ENCODE measurements around the gene ASIC4.
A peak's percentile ranks its signal among the peaks of the same experiment; 100 is the strongest.

ASIC4 gene, protein sequence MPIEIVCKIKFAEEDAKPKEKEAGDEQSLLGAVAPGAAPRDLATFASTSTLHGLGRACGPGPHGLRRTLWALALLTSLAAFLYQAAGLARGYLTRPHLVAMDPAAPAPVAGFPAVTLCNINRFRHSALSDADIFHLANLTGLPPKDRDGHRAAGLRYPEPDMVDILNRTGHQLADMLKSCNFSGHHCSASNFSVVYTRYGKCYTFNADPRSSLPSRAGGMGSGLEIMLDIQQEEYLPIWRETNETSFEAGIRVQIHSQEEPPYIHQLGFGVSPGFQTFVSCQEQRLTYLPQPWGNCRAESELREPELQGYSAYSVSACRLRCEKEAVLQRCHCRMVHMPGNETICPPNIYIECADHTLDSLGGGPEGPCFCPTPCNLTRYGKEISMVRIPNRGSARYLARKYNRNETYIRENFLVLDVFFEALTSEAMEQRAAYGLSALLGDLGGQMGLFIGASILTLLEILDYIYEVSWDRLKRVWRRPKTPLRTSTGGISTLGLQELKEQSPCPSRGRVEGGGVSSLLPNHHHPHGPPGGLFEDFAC

DNA sequence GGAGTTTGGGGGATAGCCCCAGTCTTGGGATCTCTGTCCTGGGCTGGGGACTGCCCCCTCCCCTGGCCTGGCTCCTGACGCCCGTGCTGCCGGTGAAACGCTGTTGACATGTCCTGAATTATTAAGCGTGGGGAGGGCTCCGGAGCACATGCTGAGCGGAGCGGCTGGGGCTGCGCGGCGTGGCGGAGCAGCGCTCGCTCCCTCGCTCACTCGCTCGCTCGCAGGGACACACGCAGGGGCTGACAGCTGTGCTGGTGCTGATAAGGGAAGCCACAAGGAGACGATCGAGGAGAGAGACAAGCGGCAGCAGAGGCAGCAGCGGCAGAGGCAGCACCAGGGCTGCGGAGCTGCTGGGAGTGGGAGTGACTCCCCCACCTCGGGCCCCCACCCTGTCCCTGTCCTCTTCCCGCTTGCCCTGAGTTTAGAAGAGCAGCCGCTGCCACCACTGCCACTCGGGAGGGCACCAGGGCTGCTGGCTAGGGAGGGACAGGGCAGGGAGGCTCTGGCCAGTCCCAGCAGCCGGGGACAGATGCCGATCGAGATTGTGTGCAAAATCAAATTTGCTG, at the start of gene ASIC4:
ASIC4 (plus strand) TSS at position 287 of the 566 bp plus-strand sequence; CDS start at position 530, 243 bp downstream.
- no peak for DNase-seq

DNA sequence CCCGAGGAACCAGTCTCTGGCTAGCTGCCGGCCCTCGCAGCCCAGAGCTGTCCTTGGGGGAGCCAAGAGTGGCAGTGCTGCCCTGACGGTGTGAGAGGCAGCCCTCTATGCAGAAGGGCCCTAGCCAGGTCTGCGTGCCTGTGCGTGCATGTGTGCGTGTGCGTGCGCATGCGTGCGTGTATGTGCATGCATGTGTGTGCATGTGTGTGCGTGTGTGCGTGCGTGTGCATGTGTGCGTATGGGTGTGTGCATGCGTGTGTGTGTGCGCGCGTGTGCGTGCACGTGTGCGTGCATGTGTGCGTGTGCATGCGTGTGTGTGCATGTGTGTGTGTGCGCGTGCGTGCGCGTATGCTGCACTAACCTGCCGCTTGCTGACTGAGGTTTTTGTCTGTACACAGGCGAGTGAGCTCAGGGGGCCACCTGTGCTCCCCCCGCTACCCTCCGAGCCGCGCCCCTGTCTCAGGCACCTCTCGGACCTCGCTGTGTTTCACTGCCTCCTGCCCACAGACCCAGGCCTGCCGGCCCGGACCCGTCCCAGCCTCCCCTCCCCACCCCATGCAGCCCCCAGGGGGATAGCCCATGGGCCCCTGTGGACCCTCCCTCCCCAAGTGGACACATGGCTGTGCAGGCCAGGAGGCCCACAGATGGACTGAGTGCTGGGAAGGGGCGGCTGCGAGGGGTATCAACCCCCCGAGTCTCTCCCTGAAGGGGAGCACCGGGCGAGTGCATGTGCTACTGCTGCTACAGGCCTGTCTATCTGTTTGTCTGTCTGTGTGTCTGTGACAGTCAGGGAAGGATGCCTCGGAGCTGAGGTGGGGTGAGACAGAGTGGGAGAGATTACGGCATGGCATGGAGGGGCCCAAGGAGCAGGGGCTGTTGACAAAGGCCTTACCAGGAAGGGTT, 48.4 kb upstream of the ASIC4 start:
- no peak for DNase-seq

DNA sequence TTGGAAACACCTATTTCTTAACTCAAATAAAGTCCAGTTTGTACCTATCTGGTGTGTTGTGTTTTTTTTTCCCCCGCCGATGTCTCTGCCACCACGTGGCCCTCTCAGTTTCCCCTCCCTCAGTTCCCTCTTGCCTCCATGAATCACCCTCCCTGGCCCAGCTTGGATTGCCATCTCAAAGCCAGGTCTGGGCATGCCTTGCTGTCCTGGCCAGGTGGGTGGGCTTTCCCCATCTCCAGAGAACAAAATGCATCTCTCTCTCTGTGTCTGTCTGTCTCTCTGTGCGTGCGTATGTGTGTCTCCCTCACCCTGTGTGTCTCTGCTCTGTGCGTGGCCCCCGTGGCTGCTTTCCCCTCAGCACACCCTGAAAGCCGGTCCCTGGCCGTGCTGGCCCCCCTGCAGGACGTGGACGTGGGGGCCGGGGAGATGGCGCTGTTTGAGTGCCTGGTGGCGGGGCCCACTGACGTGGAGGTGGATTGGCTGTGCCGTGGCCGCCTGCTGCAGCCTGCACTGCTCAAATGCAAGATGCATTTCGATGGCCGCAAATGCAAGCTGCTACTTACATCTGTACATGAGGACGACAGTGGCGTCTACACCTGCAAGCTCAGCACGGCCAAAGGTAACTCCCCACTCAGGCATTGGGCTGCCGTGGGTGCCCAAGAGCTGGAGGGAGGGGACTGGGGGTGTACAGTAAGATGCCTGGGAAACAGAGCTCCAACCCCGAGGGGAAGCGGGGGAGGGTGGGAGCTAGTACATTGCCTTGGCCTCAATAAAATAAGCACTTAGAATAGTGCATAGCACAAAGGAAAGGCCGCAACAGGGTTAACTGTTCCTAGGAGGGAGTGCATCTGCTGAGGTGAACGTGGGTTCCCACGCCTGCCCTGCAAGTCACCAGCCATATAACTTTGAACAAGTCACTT, 47.2 kb upstream of the ASIC4 start:
- no peak for DNase-seq

DNA sequence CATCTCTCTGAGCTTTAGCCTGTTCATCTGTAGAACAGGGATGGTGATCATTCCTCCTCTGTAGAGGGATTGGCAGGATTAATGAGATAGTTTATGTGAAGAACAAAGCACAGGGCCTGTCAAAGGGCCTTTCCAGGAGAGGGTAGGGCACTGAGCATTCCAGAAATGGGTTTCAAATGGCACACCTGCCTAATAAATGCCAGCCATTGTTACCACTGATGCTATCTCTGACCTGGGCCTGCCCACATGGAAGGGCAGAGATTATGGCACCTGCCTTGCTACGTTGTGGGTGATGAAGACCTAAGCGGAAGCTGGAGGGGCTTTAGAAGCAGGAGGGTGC, 46.6 kb upstream of the ASIC4 start:
- DNase-seq, result no peak

DNA sequence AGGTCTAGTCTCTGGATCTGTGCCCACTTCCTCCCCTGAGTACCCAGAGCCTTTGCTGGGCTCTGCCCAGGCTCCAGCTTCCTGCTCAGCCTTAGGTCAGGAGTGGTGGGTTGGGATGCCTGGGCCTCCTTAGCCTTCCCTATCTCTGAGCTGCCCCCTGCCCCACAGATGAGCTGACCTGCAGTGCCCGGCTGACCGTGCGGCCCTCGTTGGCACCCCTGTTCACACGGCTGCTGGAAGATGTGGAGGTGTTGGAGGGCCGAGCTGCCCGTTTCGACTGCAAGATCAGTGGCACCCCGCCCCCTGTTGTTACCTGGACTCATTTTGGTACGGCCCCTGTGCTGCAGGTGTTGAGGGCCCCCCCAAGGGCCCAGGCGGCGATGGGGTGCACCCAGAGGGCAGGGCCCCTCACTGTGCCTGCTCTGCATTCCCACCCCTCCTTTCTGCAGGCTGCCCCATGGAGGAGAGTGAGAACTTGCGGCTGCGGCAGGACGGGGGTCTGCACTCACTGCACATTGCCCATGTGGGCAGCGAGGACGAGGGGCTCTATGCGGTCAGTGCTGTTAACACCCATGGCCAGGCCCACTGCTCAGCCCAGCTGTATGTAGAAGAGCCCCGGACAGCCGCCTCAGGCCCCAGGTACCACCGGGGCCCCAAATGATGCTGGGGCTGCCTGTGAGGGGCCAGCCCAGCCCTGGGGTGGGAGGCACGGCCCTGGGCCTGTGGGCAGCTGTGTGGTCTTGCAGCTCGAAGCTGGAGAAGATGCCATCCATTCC, 45.7 kb upstream of the ASIC4 start:
- DNase-seq, result no peak

DNA sequence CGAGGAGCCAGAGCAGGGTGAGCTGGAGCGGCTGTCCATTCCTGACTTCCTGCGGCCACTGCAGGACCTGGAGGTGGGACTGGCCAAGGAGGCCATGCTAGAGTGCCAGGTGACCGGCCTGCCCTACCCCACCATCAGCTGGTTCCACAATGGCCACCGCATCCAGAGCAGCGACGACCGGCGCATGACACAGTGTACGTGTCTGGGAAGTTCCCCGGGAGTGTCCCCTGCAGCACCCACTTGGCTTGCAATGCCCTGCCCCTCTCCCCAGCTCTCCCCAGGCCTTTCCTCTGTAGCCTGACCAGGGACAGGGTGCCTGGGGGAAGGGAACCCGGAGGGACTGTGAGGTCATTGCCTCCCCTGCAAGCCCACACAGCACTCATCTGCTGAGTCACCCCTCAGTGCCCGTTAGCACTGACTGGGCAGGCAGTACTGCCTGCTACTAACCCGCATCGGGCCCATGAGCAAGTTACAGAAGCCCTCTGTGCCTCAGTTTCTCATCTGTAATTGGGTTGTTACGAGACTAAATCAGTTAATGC, 45.0 kb upstream of the ASIC4 start:
- DNase-seq, result no peak

DNA sequence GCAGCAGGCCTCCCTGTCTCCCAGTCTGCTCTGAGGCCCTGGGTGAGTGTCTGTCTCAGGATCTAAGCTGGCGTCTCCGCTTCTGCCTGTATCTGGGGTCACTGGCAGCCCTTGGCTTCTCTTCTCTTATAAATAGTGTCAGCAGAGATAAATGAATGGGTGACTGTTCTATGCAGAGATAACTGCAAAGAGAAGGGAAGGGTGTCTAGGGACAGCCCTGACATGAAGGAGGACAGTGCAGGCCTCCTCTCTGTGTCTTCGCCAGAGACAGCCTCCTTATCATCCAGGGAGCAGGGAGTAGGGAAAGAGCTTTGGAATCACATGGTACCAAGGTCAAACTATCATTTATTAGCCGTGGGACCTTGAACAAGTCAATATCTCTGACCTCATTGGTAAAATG, 43.9 kb upstream of the ASIC4 start:
- DNase-seq, result no peak

DNA sequence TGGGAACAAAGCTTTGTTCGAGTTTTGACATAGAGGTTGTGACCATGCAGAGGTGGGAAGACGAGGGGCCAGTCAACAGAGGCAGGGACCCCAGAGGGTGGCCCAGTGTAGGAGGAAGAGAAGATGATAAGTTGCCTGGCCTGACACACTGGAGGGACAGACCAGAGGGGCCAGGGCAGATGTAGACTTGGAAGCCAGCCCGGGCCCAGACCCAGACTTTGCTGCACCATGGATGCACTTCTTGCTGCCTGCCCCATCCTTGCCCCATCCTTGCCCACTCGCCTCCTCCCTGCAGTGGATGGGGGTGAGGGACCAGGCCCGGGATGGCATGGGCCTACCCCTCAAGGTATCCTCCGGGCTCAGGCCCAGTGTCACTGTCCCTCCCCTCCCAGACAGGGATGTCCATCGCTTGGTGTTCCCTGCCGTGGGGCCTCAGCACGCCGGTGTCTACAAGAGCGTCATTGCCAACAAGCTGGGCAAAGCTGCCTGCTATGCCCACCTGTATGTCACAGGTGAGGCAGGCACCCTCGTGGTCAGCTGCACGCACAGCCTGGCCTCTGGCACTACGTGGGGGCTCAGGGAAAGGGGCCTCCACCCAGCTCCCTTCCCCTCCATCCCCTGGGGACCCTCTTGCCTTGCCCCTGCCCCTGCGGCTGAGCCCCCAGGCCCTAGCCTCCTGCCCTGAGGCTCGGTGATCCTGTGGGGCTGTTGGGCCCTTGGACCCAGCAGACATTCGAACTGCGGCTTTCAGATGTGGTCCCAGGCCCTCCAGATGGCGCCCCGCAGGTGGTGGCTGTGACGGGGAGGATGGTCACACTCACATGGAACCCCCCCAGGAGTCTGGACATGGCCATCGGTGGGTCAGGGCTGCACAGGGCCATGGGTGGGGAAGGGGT, 42.6 kb upstream of the ASIC4 start:
- no peak for DNase-seq

DNA sequence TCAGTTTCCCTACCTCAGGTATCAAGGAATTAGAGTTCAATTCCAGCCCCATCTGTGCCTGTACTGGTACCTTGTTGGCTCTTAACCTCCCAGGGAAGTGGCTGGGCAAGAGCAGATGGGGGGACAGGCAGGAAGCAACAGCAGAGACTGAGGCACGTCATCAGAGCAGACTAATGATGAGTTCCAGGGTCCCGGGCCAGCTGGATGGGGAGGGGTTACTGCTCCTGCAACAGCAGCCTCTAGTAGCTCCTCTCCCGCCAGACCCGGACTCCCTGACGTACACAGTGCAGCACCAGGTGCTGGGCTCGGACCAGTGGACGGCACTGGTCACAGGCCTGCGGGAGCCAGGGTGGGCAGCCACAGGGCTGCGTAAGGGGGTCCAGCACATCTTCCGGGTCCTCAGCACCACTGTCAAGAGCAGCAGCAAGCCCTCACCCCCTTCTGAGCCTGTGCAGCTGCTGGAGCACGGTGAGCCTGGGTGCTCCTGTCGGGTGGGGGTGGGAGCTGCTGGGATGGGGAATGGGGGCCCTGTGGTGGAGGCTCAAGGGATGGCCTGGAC, 41.6 kb upstream of the ASIC4 start:
- no peak for DNase-seq

DNA sequence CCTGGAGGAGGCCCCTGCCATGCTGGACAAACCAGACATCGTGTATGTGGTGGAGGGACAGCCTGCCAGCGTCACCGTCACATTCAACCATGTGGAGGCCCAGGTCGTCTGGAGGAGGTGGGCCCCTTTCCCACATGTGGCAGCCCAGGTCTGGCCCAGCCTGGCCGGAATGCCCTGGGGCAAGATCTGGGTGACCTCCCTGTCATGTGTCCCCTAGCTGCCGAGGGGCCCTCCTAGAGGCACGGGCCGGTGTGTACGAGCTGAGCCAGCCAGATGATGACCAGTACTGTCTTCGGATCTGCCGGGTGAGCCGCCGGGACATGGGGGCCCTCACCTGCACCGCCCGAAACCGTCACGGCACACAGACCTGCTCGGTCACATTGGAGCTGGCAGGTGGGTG, 40.8 kb upstream of the ASIC4 start:
- no peak for DNase-seq

DNA sequence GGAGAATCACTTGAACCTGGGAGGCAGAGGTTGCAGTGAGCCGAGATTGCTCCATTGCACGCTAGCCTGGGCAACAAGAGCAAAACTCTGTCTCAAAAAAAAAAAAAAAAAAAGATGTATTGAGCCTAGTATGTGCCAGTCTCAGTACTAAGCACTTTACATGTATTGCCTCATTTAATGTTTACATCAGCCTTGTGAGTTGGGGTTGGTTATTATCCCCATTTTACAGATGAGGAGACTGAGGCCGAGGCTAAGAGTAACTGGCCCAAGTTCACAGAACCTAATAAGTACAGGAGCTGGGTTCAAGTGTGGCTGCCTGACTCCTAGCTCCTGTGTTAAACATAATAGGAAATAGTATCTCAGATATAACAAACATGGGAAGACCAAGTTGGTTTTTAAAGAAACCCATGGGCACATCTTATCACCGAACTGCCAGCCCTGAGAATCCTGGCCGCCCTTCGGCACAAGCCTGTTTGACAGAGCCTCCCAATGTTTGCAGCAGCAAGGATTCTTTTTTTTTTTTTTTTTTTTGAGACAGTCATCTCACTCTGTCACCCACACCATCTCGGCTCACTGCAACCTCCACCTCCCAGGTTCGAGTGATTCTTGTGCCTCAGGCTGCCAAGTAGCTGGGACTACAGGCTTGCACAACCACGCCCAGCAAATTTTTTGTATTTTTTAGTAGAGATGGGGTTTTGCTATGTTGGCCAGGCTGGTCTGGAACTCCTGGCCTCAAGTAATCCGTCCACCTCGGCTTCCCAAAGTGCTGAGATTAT, 39.8 kb upstream of the ASIC4 start:
- no peak for DNase-seq

DNA sequence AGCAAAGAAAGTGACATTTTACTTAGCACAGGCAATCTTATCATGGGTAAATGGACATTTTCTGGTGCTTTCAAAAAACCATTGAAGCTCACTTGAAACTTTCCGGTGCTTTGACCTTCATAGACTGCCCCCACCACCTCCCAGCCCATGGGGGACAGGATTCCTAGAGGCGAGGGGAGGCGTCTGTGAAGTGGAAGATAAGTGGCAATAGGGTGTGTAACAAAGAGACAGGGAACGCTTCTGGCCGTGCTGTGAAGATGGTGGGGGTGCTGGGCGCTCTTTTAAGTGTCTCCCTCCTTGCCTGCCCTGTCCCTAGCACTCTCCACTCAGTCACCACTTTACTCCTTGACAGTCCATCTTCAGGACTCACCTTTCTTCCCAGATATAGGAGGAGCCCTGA, 39.0 kb upstream of the ASIC4 start:
- no peak for DNase-seq

DNA sequence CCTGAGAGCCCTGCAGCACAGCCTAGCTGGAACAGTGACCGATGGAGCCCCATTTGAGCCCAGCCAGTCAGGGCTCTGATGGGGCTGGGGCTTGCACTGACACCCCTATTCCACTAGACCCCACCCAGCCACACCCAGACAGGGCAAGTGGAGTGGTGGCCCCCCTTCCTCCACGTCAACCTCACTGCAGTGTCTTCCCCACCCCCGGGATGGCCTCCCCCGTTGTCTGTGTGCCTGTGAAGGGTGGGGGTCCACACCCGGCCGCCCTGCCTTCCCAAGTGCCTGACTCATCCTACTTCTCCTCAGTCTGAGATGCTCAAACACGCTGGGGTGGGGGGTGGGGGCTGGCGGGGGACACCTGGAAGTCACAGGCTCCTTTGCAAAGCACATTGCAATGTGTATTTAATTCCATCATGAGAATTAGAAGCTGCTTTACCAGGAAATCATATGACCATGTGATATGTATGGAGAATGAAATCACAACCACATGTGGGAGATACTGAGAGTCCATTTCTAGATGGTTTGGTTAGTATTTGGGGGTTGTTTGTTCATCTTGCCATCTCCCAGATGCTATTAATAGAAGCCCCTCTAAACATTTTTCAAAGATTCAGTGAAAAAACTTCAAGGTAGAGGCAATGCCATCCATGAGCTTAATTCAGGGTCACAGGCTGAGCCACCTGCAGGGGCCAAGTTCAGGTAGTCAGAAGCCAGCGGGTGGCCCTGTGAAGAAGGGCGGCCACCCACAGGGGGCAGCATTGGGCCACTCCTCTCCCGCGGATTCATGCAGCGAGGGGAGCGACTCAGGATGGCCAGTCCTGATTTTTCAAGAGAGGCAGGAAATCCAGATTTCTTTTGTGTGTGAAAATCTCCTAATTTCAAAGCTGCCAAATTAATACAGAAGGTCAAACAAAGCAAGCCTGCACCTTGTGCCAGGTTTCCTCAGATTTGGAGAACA, 38.3 kb upstream of the ASIC4 start:
- peak; percentile 13 for DNase-seq

DNA sequence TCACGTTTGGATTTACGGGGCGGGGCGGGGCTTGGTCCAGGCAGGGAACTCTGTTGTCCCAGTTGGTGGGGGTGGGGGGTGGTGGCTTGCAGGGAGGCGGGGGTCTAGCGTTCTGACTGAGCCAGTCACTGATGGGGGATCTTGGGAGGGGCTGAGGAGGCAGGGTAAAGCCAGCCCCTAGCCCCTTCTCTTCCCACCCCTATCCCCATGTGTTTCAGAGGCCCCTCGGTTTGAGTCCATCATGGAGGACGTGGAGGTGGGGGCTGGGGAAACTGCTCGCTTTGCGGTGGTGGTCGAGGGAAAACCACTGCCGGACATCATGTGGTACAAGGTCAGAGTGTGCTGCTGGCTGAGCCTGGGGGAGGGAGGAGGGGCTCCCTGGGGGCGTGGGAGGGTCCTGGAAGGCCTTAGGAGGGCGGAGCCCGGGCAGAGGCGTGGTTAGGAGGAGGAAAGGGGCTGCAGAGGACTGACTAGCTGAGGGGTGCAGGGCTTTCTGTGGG, 37.6 kb upstream of the ASIC4 start:
- DNase-seq, result no peak

DNA sequence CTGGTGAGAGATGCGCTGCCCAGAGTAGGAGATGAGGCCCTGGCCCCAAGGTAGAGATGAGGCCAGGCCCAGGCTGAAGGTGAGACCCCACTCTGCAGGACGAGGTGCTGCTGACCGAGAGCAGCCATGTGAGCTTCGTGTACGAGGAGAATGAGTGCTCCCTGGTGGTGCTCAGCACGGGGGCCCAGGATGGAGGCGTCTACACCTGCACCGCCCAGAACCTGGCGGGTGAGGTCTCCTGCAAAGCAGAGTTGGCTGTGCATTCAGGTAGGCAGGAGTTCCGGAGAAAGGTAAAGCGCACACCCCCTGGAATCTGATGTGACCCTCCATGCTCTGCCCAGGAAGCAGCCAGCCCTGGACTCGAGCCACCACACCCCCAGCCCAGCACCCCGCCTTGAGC, 37.1 kb upstream of the ASIC4 start:
- no peak for DNase-seq

DNA sequence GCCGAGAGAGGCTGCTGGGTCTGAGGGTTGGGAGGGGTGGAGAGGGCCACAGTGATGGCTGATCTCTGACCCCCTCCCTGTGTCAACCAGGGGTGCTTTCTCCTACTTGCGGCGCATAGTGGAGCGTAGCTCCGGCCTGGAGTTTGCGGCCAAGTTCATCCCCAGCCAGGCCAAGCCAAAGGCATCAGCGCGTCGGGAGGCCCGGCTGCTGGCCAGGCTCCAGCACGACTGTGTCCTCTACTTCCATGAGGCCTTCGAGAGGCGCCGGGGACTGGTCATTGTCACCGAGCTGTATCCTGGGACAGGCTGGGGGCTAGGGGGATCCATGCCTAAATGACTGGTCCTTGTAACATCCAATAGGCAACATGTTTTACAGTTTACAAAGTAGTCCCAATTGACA, 36.5 kb upstream of the ASIC4 start:
- DNase-seq, result no peak

DNA sequence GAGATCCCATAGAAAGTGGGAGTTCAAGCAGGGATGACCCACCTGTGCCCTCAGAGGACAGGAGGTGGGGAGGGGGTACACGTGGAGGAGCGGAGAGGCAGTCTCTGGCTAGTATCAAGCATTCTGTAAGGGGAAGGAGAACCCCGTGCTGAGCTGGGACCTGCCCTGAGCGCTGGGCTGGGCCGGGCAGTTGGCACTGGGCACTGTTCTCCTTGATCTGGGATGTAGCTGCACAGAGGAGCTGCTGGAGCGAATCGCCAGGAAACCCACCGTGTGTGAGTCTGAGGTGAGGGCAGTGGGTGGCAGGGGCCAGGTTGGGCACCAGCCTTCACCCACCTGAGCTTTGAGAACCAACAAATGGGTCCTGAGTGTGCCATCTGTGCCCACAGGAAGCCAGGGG, 35.4 kb upstream of the ASIC4 start:
- no peak for DNase-seq

DNA sequence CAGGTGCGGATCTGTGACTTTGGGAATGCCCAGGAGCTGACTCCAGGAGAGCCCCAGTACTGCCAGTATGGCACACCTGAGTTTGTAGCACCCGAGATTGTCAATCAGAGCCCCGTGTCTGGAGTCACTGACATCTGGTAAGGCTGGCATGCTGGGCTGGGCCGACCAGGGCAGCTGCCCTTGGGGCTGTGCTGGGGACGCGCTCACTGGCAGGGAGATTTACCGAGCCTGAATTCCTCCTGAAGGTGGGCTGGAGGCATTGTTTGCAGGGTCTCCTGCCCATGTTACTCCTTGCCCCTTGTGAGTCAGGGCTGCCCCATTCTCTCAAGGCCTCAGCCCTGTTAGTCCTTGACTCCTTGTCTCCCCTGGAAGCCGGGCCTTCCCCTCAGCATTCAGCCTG, 34.3 kb upstream of the ASIC4 start:
- DNase-seq, result no peak
